ENCODE data around the gene PZP. TPM values are rescaled to one million over a fixed set of nuclear protein-coding genes. Genes with fewer than 3 reads are reported as not detected.

The PZP gene
- total RNA-seq, 1 experiment from 2014 or later: not detected

DNA sequence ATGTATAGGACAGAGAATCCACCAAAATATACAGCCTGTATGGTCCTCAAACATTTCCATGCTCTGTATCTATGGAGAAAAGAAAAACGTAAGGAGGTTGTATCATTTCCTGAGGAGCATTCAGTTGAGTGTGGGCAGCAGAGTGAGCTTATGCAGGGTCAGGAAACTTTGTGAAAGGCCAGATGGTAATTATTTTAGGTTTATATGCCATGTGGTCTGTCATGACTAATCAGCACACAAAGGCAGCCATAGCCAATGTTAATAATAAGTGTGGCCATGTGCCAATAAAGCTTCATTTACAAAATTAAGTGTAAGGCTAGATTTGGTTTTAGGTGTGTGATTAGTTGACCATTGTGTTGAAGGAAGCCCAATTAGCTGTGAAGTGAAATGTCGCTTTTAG lies 59.3 kb downstream of the PZP start:
- ChIA-PET CTCF (no interaction called here), POLR2A (no interaction called here)
- no TSS peak for BruUV-seq (replicated peaks)
- Histone ChIP-seq H3K9me3 (peaks cover 23% of the 10 kb centered on the region), H3K4me3 (ENCODE audit: low read depth, low read length) (no peak overlapping the region), H3K4me1 (peaks cover 7% of the 10 kb centered on the region; the same call in 1 of the 2 replicates), H3K27me3 (replicated peaks; ENCODE audit: control insufficient read depth, insufficient read depth, low read length) (no peaks in the 10 kb centered on the region), H3K36me3 (ENCODE audit: control insufficient read depth, insufficient read depth, low read length) (no peaks in the 10 kb centered on the region; the same call in 1 of the 2 replicates)
- Mint-ChIP-seq H3K4me1 (ENCODE audit: low read depth, unreplicated experiment) (peaks cover 18% of the 10 kb centered on the region), H3K27ac (ENCODE audit: unreplicated experiment) (no peak overlapping the region), H3K27me3 (ENCODE audit: insufficient read depth, unreplicated experiment) (no peaks in the 10 kb centered on the region), H3K4me3 (ENCODE audit: unreplicated experiment) (no peak overlapping the region), H3K36me3 (ENCODE audit: insufficient read depth, unreplicated experiment) (peaks cover 6% of the 10 kb centered on the region), H3K9me3 (ENCODE audit: unreplicated experiment) (peaks cover 50% of the 10 kb centered on the region)
- DNase-seq: no peak
- intact Hi-C loops (cut with micrococcal nuclease; ENCODE audit: unreplicated experiment): no loop called here
- TF ChIP-seq, protein P1, sequence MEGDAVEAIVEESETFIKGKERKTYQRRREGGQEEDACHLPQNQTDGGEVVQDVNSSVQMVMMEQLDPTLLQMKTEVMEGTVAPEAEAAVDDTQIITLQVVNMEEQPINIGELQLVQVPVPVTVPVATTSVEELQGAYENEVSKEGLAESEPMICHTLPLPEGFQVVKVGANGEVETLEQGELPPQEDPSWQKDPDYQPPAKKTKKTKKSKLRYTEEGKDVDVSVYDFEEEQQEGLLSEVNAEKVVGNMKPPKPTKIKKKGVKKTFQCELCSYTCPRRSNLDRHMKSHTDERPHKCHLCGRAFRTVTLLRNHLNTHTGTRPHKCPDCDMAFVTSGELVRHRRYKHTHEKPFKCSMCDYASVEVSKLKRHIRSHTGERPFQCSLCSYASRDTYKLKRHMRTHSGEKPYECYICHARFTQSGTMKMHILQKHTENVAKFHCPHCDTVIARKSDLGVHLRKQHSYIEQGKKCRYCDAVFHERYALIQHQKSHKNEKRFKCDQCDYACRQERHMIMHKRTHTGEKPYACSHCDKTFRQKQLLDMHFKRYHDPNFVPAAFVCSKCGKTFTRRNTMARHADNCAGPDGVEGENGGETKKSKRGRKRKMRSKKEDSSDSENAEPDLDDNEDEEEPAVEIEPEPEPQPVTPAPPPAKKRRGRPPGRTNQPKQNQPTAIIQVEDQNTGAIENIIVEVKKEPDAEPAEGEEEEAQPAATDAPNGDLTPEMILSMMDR (IDR thresholded peaks at IDR 0.05; ENCODE audit: insufficient read depth in 1 of 2, low read depth in 1 of 2, low read length in 1 of 2, severe bottlenecking in 1 of 2, unreplicated experiment in 1 of 2): no peak

- ChIA-PET CTCF (no interaction called here), POLR2A (no interaction called here)
- no peaks in the 10 kb centered on the region; the same call in 1 of the 2 replicates for H3K36me3 ChIP-seq (ENCODE audit: control insufficient read depth, insufficient read depth, low read length)
- no peaks in the 10 kb centered on the region for H3K27me3 ChIP-seq (replicated peaks; ENCODE audit: control insufficient read depth, insufficient read depth, low read length)
- Mint-ChIP-seq H3K27ac (ENCODE audit: unreplicated experiment) (no peak overlapping the region), H3K4me3 (ENCODE audit: unreplicated experiment) (no peak overlapping the region), H3K27me3 (ENCODE audit: insufficient read depth, unreplicated experiment) (no peaks in the 10 kb centered on the region), H3K9me3 (ENCODE audit: unreplicated experiment) (peaks cover 65% of the 10 kb centered on the region), H3K36me3 (ENCODE audit: insufficient read depth, unreplicated experiment) (peaks cover 6% of the 10 kb centered on the region), H3K4me1 (ENCODE audit: low read depth, unreplicated experiment) (peaks cover 25% of the 10 kb centered on the region)
- DNase-seq: no peak
- no TSS peak for BruUV-seq (replicated peaks)
- H3K4me1 ChIP-seq: peaks cover 7% of the 10 kb centered on the region; the same call in 1 of the 2 replicates
- intact Hi-C loops (cut with micrococcal nuclease; ENCODE audit: unreplicated experiment): no loop called here
- no peak overlapping the region for H3K4me3 ChIP-seq (ENCODE audit: low read depth, low read length)
- peaks cover 35% of the 10 kb centered on the region for H3K9me3 ChIP-seq
- TF ChIP-seq, protein P1 (IDR thresholded peaks at IDR 0.05; ENCODE audit: insufficient read depth in 1 of 2, low read depth in 1 of 2, low read length in 1 of 2, severe bottlenecking in 1 of 2, unreplicated experiment in 1 of 2): no peak
Observed at GRCh38 chr12:9147461-9147860, 60.7 kb downstream of the PZP start.

- CTCF ChIA-PET: no interaction called here
- H3K27ac Mint-ChIP-seq (ENCODE audit: unreplicated experiment): peak overlapping the region; percentile 1
- peaks cover 65% of the 10 kb centered on the region for H3K9me3 Mint-ChIP-seq (ENCODE audit: unreplicated experiment)
Observed at GRCh38 chr12:9144730-9145106, 63.5 kb downstream of the PZP start.

More at GRCh38 chr12:9144730-9145106, 63.5 kb downstream of the PZP start:
- no peak overlapping the region for H3K4me3 ChIP-seq (ENCODE audit: low read depth, low read length)
- TF ChIP-seq, protein P1 (IDR thresholded peaks at IDR 0.05; ENCODE audit: insufficient read depth in 1 of 2, low read depth in 1 of 2, low read length in 1 of 2, severe bottlenecking in 1 of 2, unreplicated experiment in 1 of 2): no peak
- intact Hi-C loops (cut with micrococcal nuclease; ENCODE audit: unreplicated experiment): no loop called here
- no peaks in the 10 kb centered on the region for H3K27me3 ChIP-seq (replicated peaks; ENCODE audit: control insufficient read depth, insufficient read depth, low read length)
- H3K9me3 ChIP-seq: peaks cover 56% of the 10 kb centered on the region
- POLR2A ChIA-PET: no interaction called here
- no peaks in the 10 kb centered on the region for H3K27me3 Mint-ChIP-seq (ENCODE audit: insufficient read depth, unreplicated experiment)
- H3K4me1 Mint-ChIP-seq (ENCODE audit: low read depth, unreplicated experiment): peaks cover 21% of the 10 kb centered on the region
- H3K36me3 Mint-ChIP-seq (ENCODE audit: insufficient read depth, unreplicated experiment): peaks cover 9% of the 10 kb centered on the region
- peak; percentile 49 to 68 for DNase-seq
- peaks cover 13% of the 10 kb centered on the region for H3K4me1 ChIP-seq
- no peak overlapping the region for H3K4me3 Mint-ChIP-seq (ENCODE audit: unreplicated experiment)
- H3K36me3 ChIP-seq (ENCODE audit: control insufficient read depth, insufficient read depth, low read length): no peaks in the 10 kb centered on the region; the same call in 1 of the 2 replicates
- no TSS peak for BruUV-seq (replicated peaks)

All from Caco-2 (cell line).